Endothelial cell of umbilical vein (primary cell): ENCODE data around the gene GOLGA6L10. TPM values are rescaled to one million over a fixed set of nuclear protein-coding genes. Genes with fewer than 3 reads are reported as not detected.
"Not testable (repeated sequence)": the region's sequence is repeated elsewhere in the genome, so short reads cannot be mapped to it uniquely, and the experiment has no call there.

Source experiments
- BruUV-seq: library from RNA; stranded (reverse); fragments of 400-500 nt; replicated peaks from 2 replicates; lab custom pipeline; 2021; lab: Mats Ljungman, UMichigan
- CTCF ChIA-PET: fragments of 300-600, 350-600 bp; sonication (Branson Sonifier 250); formaldehyde crosslinking; loops from one replicate; lab custom pipeline; 2021; ENCODE audit warnings: antibody characterized with exemption, inconsistent platforms; lab: Charles Lee
- POLR2A ChIA-PET: fragments of 300-600, 350-600 bp; sonication (Branson Sonifier 250); formaldehyde crosslinking; loops from one replicate; lab custom pipeline; 2021; ENCODE audit warnings: antibody characterized with exemption, inconsistent platforms; lab: Charles Lee
- DNase-seq: peaks from one replicate; pipeline ENCODE4 v3.0.0-alpha.2; 2011; ENCODE audit warnings: low read depth, low spot score
- FAIRE-seq: peaks from 2 replicates; lab custom pipeline; 2011; peaks lifted over from hg19 to GRCh38; lab: Jason Lieb, UNC
- H2AFZ ChIP-seq: 2 replicates; pipeline ENCODE4 v1.6.0; 2012; ENCODE audit warnings: low read depth, low read length, control low read depth, inconsistent platforms
- H3K27ac ChIP-seq: 2 replicates; pipeline ENCODE4 v1.5.1; 2011; ENCODE audit warnings: low read depth, mild to moderate bottlenecking, control low read depth, low read length, moderate library complexity; ENCODE audit not compliant: insufficient read depth
- H3K27me3 ChIP-seq, 2 experiments: 2 replicates each; pipeline versions ENCODE4 v1.6.0 to v1.6.1; 2011; ENCODE audit warnings: low read length in 2 of 2, mixed read lengths in 1 of 2; ENCODE audit not compliant: control insufficient read depth in 2 of 2, insufficient read depth in 2 of 2
- H3K36me3 ChIP-seq, 2 experiments: 2 replicates in 1 of 2; 3 replicates in 1 of 2; pipeline ENCODE4 v1.5.1; 2011; ENCODE audit warnings: low read length in 2 of 2, mild to moderate bottlenecking in 1 of 2, moderate library complexity in 1 of 2; ENCODE audit not compliant: control insufficient read depth in 2 of 2, insufficient read depth in 2 of 2; ENCODE audit errors: extremely low read depth in 1 of 2
- H3K4me1 ChIP-seq: 3 replicates; pipeline ENCODE4 v1.5.1; 2011; ENCODE audit warnings: mild to moderate bottlenecking, low read length; ENCODE audit not compliant: control insufficient read depth, insufficient read depth; ENCODE audit errors: extremely low read depth
- H3K4me2 ChIP-seq: 2 replicates; pipeline ENCODE4 v1.6.1; 2011; ENCODE audit warnings: low read length, control low read depth, mixed read lengths; ENCODE audit not compliant: insufficient read depth
- H3K4me3 ChIP-seq, 3 experiments: fragments of 200-600 bp in 1 of 3; sonication (generic), shearing (Covaris generic) in 1 of 3; replicated peaks in 1 of 3; 2 replicates each; pipeline ENCODE4 v1.5.1; 2011 to 2016; ENCODE audit warnings: control low read depth in 3 of 3, low read length in 3 of 3, mild to moderate bottlenecking in 2 of 3, inconsistent platforms in 1 of 3, low read depth in 1 of 3, moderate library complexity in 1 of 3; ENCODE audit not compliant: insufficient read depth in 1 of 3
- H3K79me2 ChIP-seq: 2 replicates; pipeline ENCODE4 v1.6.0; 2012; ENCODE audit warnings: low read length, inconsistent platforms; ENCODE audit not compliant: control insufficient read depth, insufficient read depth
- H3K9ac ChIP-seq: replicated peaks from 2 replicates; pipeline ENCODE3; 2011; ENCODE audit warnings: low read length, control low read depth; ENCODE audit not compliant: insufficient read depth; ENCODE audit errors: extremely low read depth
- H3K9me1 ChIP-seq: replicated peaks from 3 replicates; pipeline ENCODE4 v1.6.0; 2011; ENCODE audit warnings: mild to moderate bottlenecking, low read length; ENCODE audit not compliant: control insufficient read depth, insufficient read depth; ENCODE audit errors: extremely low read depth
- H3K9me3 ChIP-seq: replicated peaks from 2 replicates; pipeline ENCODE4 v1.5.1; 2012; ENCODE audit warnings: low read length, inconsistent platforms; ENCODE audit not compliant: control insufficient read depth, insufficient read depth
- H4K20me1 ChIP-seq: replicated peaks from 2 replicates; pipeline ENCODE3; 2011; ENCODE audit warnings: mild to moderate bottlenecking, low read length; ENCODE audit not compliant: control insufficient read depth, insufficient read depth; ENCODE audit errors: extremely low read depth
- dilution Hi-C: fragments of 300-500 bp; cut with MboI; formaldehyde crosslinking; loops from one replicate; pipeline ENCODE4 v1.15.0; 2019; ENCODE audit warnings: low sequenced_read_pairs; ENCODE audit not compliant: extremely low pct_ligation_motif_present
- intact Hi-C: fragments of 100-400 bp; cut with micrococcal nuclease; formaldehyde crosslinking; loops from one replicate; pipeline ENCODE4 v1.10.0; 2022
- polyA plus RNA-seq, 4 experiments: library from polyadenylated mRNA; depleted of rRNA in 3 of 4; stranded (reverse) in 3 of 4; unstranded in 1 of 4; fragments of >200 nt; gene quantifications; 2 replicates each; pipeline versions ENCODE4 v1.2.1 to v1.2.3, GENCODE V29; 2011 to 2012; ENCODE audit warnings: missing spikeins in 1 of 4
- total RNA-seq: library from RNA; stranded (reverse); gene quantifications from 2 replicates; pipeline ENCODE4 v1.2.3, GENCODE V29; 2021

The GOLGA6L10 gene
- total and polyA plus RNA-seq, 2 donors (not counting 3 experiments of a cell fraction or from before 2014, with no cell fraction given): 1.2 to 3.9 TPM

GRCh38 chr15:82333603-82334553, 15.4 kb downstream of the GOLGA6L10 start:
- intact Hi-C loops: loop anchor here (10.0 kb wide), 1 partner anchor 59 kb away; no protein-coding TSS in a partner anchor
- CTCF ChIA-PET: not testable (repeated sequence)

GRCh38 chr15:82332711-82333602, 16.3 kb downstream of the GOLGA6L10 start:
- FAIRE-seq, H3K4me3 ChIP-seq, CTCF ChIA-PET, H3K79me2 ChIP-seq, DNase-seq, H3K36me3 ChIP-seq, BruUV-seq, dilution Hi-C loops, H3K4me1 ChIP-seq, POLR2A ChIA-PET, H3K27ac ChIP-seq, H3K27me3 ChIP-seq, H2AFZ ChIP-seq, H3K9me3 ChIP-seq, H4K20me1 ChIP-seq, H3K9ac ChIP-seq, H3K4me2 ChIP-seq, H3K9me1 ChIP-seq: not testable (repeated sequence)
- intact Hi-C loops: loop anchor here (10.0 kb wide), 1 partner anchor 58 kb away; no protein-coding TSS in a partner anchor

More at GRCh38 chr15:82333603-82334553, 15.4 kb downstream of the GOLGA6L10 start:
- FAIRE-seq, H3K27me3 ChIP-seq, H3K9me3 ChIP-seq, H2AFZ ChIP-seq, H4K20me1 ChIP-seq, H3K9me1 ChIP-seq, H3K4me3 ChIP-seq, H3K36me3 ChIP-seq, dilution Hi-C loops, H3K79me2 ChIP-seq, BruUV-seq, H3K4me2 ChIP-seq, H3K9ac ChIP-seq, DNase-seq, POLR2A ChIA-PET, H3K27ac ChIP-seq, H3K4me1 ChIP-seq: not testable (repeated sequence)

- H4K20me1 ChIP-seq, H3K36me3 ChIP-seq, BruUV-seq, POLR2A ChIA-PET, H3K4me3 ChIP-seq, H3K4me1 ChIP-seq, H3K9me3 ChIP-seq, FAIRE-seq, DNase-seq, H2AFZ ChIP-seq, CTCF ChIA-PET, dilution Hi-C loops, H3K27ac ChIP-seq, H3K79me2 ChIP-seq, H3K9ac ChIP-seq, H3K4me2 ChIP-seq, H3K27me3 ChIP-seq, H3K9me1 ChIP-seq: not testable (repeated sequence)
- intact Hi-C loops: loop anchor here (10.0 kb wide), 1 partner anchor 57 kb away; no protein-coding TSS in a partner anchor
These were observed 17.5 kb downstream of the GOLGA6L10 start for GRCh38 chr15:82331576-82332304.
